HCT116 (cell line): ENCODE results near the gene LRRC2. TPM values are rescaled to one million over a fixed set of nuclear protein-coding genes. Genes with fewer than 3 reads are reported as not detected.

Experiments
- ATAC-seq: fragments of 200-7000 bp; cut with Tn5 transposase; 2 replicates; pipeline ENCODE4 v1.9.1; 2020; ENCODE audit warnings: mild to moderate bottlenecking, moderate library complexity
- BruUV-seq: library from RNA; stranded (reverse); fragments of 400-500 nt; replicated peaks from 2 replicates; lab custom pipeline; 2021; lab: Mats Ljungman, UMichigan
- CTCF ChIA-PET: fragments of 300-600 bp; sonication (Branson Sonifier 250); formaldehyde crosslinking; loops from one replicate; lab custom pipeline; 2021; ENCODE audit warnings: antibody characterized with exemption; lab: Charles Lee
- POLR2A ChIA-PET: fragments of 300-600, 350-600 bp; sonication (Branson Sonifier 250); formaldehyde crosslinking; loops from one replicate; lab custom pipeline; 2021; ENCODE audit warnings: antibody characterized with exemption; lab: Charles Lee
- RAD21 ChIA-PET, 2 experiments: fragments of 300-600 bp; sonication (Branson Sonifier 250); formaldehyde crosslinking; loops; one replicate each; lab custom pipeline; 2023; ENCODE audit warnings: low total read pairs in 2 of 2; ENCODE audit not compliant: uncharacterized antibody in 2 of 2, unreplicated experiment in 2 of 2, low non-redundant PET in 1 of 2; lab: Charles Lee
- DNase-seq: peaks from one replicate; pipeline ENCODE4 v3.0.0-alpha.2; 2010; ENCODE audit warnings: low read depth, low spot score
- H2AFZ ChIP-seq: fragments of 200-600 bp; shearing (Covaris generic), sonication (generic); 2 replicates; pipeline ENCODE4 v1.6.1; 2017; ENCODE audit warnings: low read depth, mixed run types, mixed read lengths, antibody characterized with exemption, low read length; ENCODE audit not compliant: poor library complexity, severe bottlenecking
- H3K27ac ChIP-seq: 2 replicates; pipeline ENCODE4 v1.5.1; 2012; ENCODE audit warnings: low read depth, low read length
- H3K27me3 ChIP-seq: fragments of 200-600 bp; sonication (generic); 2 replicates; pipeline ENCODE4 v1.6.1; 2016; ENCODE audit warnings: mixed run types, low read length, mixed read lengths; ENCODE audit not compliant: insufficient read depth
- H3K36me3 ChIP-seq, 2 experiments: fragments of 200-500 bp in 1 of 2; fragments of 200-600 bp in 1 of 2; sonication (Bioruptor generic) in 1 of 2; sonication (generic) in 1 of 2; 2 replicates each; pipeline versions ENCODE4 v1.5.1 to v1.6.1; 2014 to 2016; ENCODE audit warnings: low read length in 2 of 2, inconsistent platforms in 1 of 2, mixed read lengths in 1 of 2, mixed run types in 1 of 2; ENCODE audit not compliant: insufficient read depth in 2 of 2, control insufficient read depth in 1 of 2
- H3K4me1 ChIP-seq, 2 experiments: fragments of 200-600 bp in 1 of 2; sonication (generic) in 1 of 2; 2 replicates each; pipeline versions ENCODE4 v1.5.1 to v1.6.1; 2012 to 2017; ENCODE audit warnings: low read length in 2 of 2, inconsistent platforms in 1 of 2, mild to moderate bottlenecking in 1 of 2, mixed read lengths in 1 of 2, mixed run types in 1 of 2, moderate library complexity in 1 of 2; ENCODE audit not compliant: insufficient read depth in 2 of 2, control insufficient read depth in 1 of 2
- H3K4me2 ChIP-seq: fragments of 200-600 bp; sonication (generic); 2 replicates; pipeline ENCODE4 v1.6.1; 2017; ENCODE audit warnings: mixed run types, low read length, mixed read lengths
- H3K4me3 ChIP-seq, 2 experiments: fragments of 200-600 bp in 1 of 2; sonication (generic) in 1 of 2; replicated peaks in 1 of 2; 2 replicates each; pipeline ENCODE4 v1.5.1; 2011 to 2016; ENCODE audit warnings: low read length in 2 of 2, control low read depth in 1 of 2, low read depth in 1 of 2, mild to moderate bottlenecking in 1 of 2, mixed read lengths in 1 of 2, mixed run types in 1 of 2
- H3K79me2 ChIP-seq: fragments of 200-600 bp; sonication (generic); 2 replicates; pipeline ENCODE4 v1.6.1; 2017; ENCODE audit warnings: mild to moderate bottlenecking, mixed run types, low read length, moderate library complexity, mixed read lengths; ENCODE audit not compliant: insufficient read depth
- H3K9ac ChIP-seq: fragments of 200-600 bp; sonication (generic); 2 replicates; pipeline ENCODE4 v1.6.1; 2016; ENCODE audit warnings: low read length, mixed read lengths
- H3K9me2 ChIP-seq: fragments of 200-600 bp; sonication (generic), shearing (Covaris generic); 2 replicates; pipeline ENCODE4 v1.6.1; 2017; ENCODE audit warnings: mixed run types, mild to moderate bottlenecking, moderate library complexity; ENCODE audit not compliant: insufficient read depth
- H3K9me3 ChIP-seq, 2 experiments: fragments of 200-500 bp in 1 of 2; fragments of 200-600 bp in 1 of 2; sonication (Bioruptor generic) in 1 of 2; sonication (generic) in 1 of 2; 2 replicates each; pipeline ENCODE4 v1.6.1; 2014 to 2017; ENCODE audit warnings: low read length in 2 of 2, mixed read lengths in 2 of 2, inconsistent platforms in 1 of 2, low read depth in 1 of 2, mild to moderate bottlenecking in 1 of 2, mixed run types in 1 of 2, moderate library complexity in 1 of 2; ENCODE audit not compliant: control insufficient read depth in 1 of 2, insufficient read depth in 1 of 2
- H4K20me1 ChIP-seq: fragments of 200-600 bp; sonication (generic), shearing (Covaris generic); 2 replicates; pipeline ENCODE4 v1.6.1; 2017; ENCODE audit warnings: mixed run types, mild to moderate bottlenecking, moderate library complexity; ENCODE audit not compliant: insufficient read depth
- ATF3 ChIP-seq: IDR thresholded peaks from 2 replicates; pipeline ENCODE4 v1.6.1; 2012
- CBX3 ChIP-seq: IDR thresholded peaks from 2 replicates; pipeline ENCODE4 v1.6.1; 2012; ENCODE audit warnings: low read depth
- FOSL1 ChIP-seq: IDR thresholded peaks from 2 replicates; pipeline ENCODE4 v1.6.1; 2012; ENCODE audit warnings: low read depth
- JUND ChIP-seq: IDR thresholded peaks from 2 replicates; pipeline ENCODE4 v1.6.1; 2012
- POLR2A ChIP-seq: IDR thresholded peaks from 2 replicates; pipeline ENCODE4 v1.7.0; 2011; ENCODE audit warnings: borderline replicate concordance; ENCODE audit not compliant: insufficient read depth, insufficient read length; ENCODE audit errors: extremely low read depth
- POLR2AphosphoS5 ChIP-seq: IDR thresholded peaks from 2 replicates; pipeline ENCODE4 v1.6.1; 2011; ENCODE audit warnings: mild to moderate bottlenecking, low read depth, low read length, moderate library complexity
- RAD21 ChIP-seq: IDR thresholded peaks from 2 replicates; pipeline ENCODE4 v1.6.1; 2012; ENCODE audit warnings: low read depth, mild to moderate bottlenecking
- REST ChIP-seq: IDR thresholded peaks from 2 replicates; pipeline ENCODE4 v1.6.1; 2012; ENCODE audit warnings: low read depth
- SIN3A ChIP-seq: IDR thresholded peaks from 2 replicates; pipeline ENCODE4 v1.6.1; 2012; ENCODE audit warnings: low read depth
- SP1 ChIP-seq: IDR thresholded peaks from 2 replicates; pipeline ENCODE4 v1.6.1; 2012; ENCODE audit warnings: low read depth
- SRF ChIP-seq: IDR thresholded peaks from 2 replicates; pipeline ENCODE4 v1.6.1; 2012; ENCODE audit warnings: low read depth
- TCF7L2 ChIP-seq: IDR thresholded peaks from 2 replicates; pipeline ENCODE4 v1.7.0; 2011; ENCODE audit warnings: borderline replicate concordance, inconsistent platforms; ENCODE audit not compliant: insufficient read depth, insufficient read length; ENCODE audit errors: extremely low read depth
- ZBTB33 ChIP-seq: IDR thresholded peaks from 2 replicates; pipeline ENCODE4 v1.6.1; 2011; ENCODE audit warnings: mild to moderate bottlenecking, low read length, moderate library complexity; ENCODE audit not compliant: insufficient replicate concordance; ENCODE audit errors: extremely low read depth
- ZFX ChIP-seq: fragments of 450-650 bp; IDR thresholded peaks from 2 replicates; pipeline ENCODE4 v1.6.1; 2017
- ZNF274 ChIP-seq: fragments of 200-500 bp; sonication (Bioruptor generic); IDR thresholded peaks from 2 replicates; pipeline ENCODE4 v1.6.1; 2014; ENCODE audit warnings: mild to moderate bottlenecking, low read depth, low read length, inconsistent platforms
- intact Hi-C: fragments of 100-400 bp; cut with micrococcal nuclease; formaldehyde crosslinking; loops from 2 replicates; pipeline ENCODE4 v1.10.0; 2022
- total RNA-seq: library from RNA; stranded (reverse); gene quantifications from one replicate; pipeline ENCODE4 v1.2.1, GENCODE V29; 2021; ENCODE audit not compliant: unreplicated experiment

The LRRC2 gene
- total RNA-seq, 1 experiment from 2014 or later, result not detected

- TF ChIP-seq ZNF274, result no peak
- no peak for TF ChIP-seq CBX3
- TF ChIP-seq ZBTB33, result no peak
These were observed 96.3 kb downstream of the LRRC2 start (continued) for GRCh38 chr3:46469680-46470357.

DNA sequence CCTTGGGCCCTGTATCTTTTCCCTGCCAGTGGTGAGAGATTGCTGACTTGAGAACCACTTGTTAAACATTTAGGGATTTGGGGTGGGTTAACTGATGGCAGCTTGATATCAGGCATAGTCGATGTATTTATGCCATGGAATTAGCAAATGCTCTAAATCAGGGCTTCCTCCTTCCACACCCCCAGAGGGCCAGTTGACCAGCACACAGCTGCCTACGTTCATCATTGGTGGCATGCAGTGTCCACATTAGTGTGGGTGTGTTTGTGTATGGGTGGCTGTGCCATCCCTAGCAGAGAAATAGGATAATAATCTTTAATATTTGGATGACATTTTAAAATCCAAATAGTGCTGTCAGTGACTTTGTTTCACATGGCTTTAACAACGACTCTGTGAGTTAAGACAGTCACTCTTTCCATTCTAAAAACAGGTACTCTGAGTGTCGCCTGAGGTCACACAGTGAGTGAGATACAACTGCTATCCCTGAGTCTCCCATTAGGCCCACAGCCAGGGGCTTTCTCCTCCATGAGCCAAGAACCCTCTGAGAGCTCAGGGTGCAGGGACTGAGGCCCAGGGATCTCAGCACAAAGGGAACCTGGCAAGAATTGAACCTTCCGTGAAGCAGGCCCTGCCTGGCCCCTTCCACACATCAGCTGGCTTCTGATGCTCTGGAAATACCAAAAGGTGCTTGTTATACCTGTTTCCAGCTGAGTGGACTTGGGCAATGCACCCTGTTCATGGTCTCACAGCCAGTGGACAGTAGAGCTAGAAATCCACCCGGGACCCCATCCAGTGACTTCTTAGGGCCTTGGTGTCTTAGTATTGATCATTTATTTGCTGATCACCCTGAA is 97.1 kb downstream of the LRRC2 start:
- no TSS peak for BruUV-seq
- H3K4me3 ChIP-seq, result no peak overlapping the region
- POLR2A ChIA-PET, result no interaction called here
- intact Hi-C loops, result no loop called here
- H3K36me3 ChIP-seq, result no peaks in the 10 kb centered on the region
- no peaks in the 10 kb centered on the region for H3K9me2 ChIP-seq
- H4K20me1 ChIP-seq, result no peaks in the 10 kb centered on the region
- H2AFZ ChIP-seq, result no peak overlapping the region
- DNase-seq, result no peak
- no peak overlapping the region for H3K27ac ChIP-seq
- H3K9ac ChIP-seq, result no peak overlapping the region
- ATAC-seq, result no peak
- CTCF ChIA-PET, result interaction anchor here (2.1 kb wide), 1 partner anchor 20 kb away, joined by 8 read pairs; no protein-coding TSS in a partner anchor
- no peaks in the 10 kb centered on the region for H3K9me3 ChIP-seq
- H3K79me2 ChIP-seq, result no peaks in the 10 kb centered on the region
- H3K27me3 ChIP-seq, result peaks cover 12% of the 10 kb centered on the region; the same call in 1 of the 2 replicates
- no peaks in the 10 kb centered on the region for H3K4me1 ChIP-seq
- TF ChIP-seq CBX3 (no peak), POLR2AphosphoS5 (no peak), SRF (no peak), ZFX (no peak), SP1 (no peak), ZNF274 (no peak), ZBTB33 (no peak), JUND (no peak), ATF3 (no peak), SIN3A (no peak), FOSL1 (no peak), REST (no peak), POLR2A (no peak), RAD21 (no peak), TCF7L2 (no peak)
- no peak overlapping the region for H3K4me2 ChIP-seq
- RAD21 ChIA-PET, result no interaction called here
